OCI-LY7 (cell line): ENCODE results near the gene ZNF503. TPM values are rescaled to one million over a fixed set of nuclear protein-coding genes. Genes with fewer than 3 reads are reported as not detected.

Source experiments
- BruUV-seq: library from RNA; stranded (reverse); fragments of 400-500 nt; replicated peaks from 2 replicates; lab custom pipeline; 2021; lab: Mats Ljungman, UMichigan
- CTCF ChIA-PET: fragments of 300-600 bp; sonication (Branson Sonifier 250); formaldehyde crosslinking; loops from one replicate; lab custom pipeline; 2022; ENCODE audit warnings: antibody characterized with exemption; ENCODE audit not compliant: unreplicated experiment; lab: Charles Lee
- POLR2A ChIA-PET: fragments of 300-600 bp; sonication (Branson Sonifier 250); formaldehyde crosslinking; loops from one replicate; lab custom pipeline; 2022; ENCODE audit warnings: antibody characterized with exemption; lab: Charles Lee
- DNase-seq: peaks from one replicate; pipeline ENCODE4 v3.0.0-alpha.2; 2015; ENCODE audit warnings: low spot score
- H2AFZ ChIP-seq: fragments of 200-600 bp; sonication (generic), shearing (Covaris generic); 2 replicates; pipeline ENCODE4 v1.6.1; 2014; ENCODE audit warnings: mild to moderate bottlenecking, antibody characterized with exemption, low read length, moderate library complexity
- H3K27ac ChIP-seq: fragments of 200-600 bp; sonication (generic); 2 replicates; pipeline ENCODE4 v1.5.1; 2014; ENCODE audit warnings: mixed run types, low read depth, mild to moderate bottlenecking, moderate library complexity, low read length, inconsistent platforms; ENCODE audit not compliant: poor library complexity, severe bottlenecking
- H3K36me3 ChIP-seq: fragments of 200-600 bp; sonication (generic); 2 replicates; pipeline ENCODE4 v1.6.1; 2014; ENCODE audit warnings: mild to moderate bottlenecking, antibody characterized with exemption, low read length, moderate library complexity, mixed read lengths; ENCODE audit not compliant: insufficient read depth
- H3K4me1 ChIP-seq: fragments of 200-600 bp; sonication (generic); 2 replicates; pipeline ENCODE4 v1.5.1; 2014; ENCODE audit warnings: mild to moderate bottlenecking, low read length; ENCODE audit not compliant: insufficient read depth, poor library complexity, severe bottlenecking
- H3K4me2 ChIP-seq: fragments of 200-600 bp; sonication (generic); 2 replicates; pipeline ENCODE4 v1.6.1; 2014; ENCODE audit warnings: mild to moderate bottlenecking, low read length
- H3K4me3 ChIP-seq: fragments of 200-600 bp; sonication (generic); 2 replicates; pipeline ENCODE4 v1.5.1; 2014; ENCODE audit warnings: mild to moderate bottlenecking, low read depth, low read length; ENCODE audit not compliant: poor library complexity, severe bottlenecking
- H3K79me2 ChIP-seq: fragments of 200-600 bp; sonication (generic); 2 replicates; pipeline ENCODE4 v1.6.1; 2016; ENCODE audit warnings: low read depth, mild to moderate bottlenecking, low read length, moderate library complexity, mixed read lengths; ENCODE audit not compliant: insufficient read depth
- H3K9me2 ChIP-seq: fragments of 200-600 bp; sonication (generic); 2 replicates; pipeline ENCODE4 v1.6.1; 2016; ENCODE audit warnings: mild to moderate bottlenecking, low read length, mixed read lengths; ENCODE audit not compliant: insufficient read depth
- H3K9me3 ChIP-seq: fragments of 200-600 bp; sonication (generic); 2 replicates; pipeline ENCODE4 v1.6.1; 2014; ENCODE audit warnings: mild to moderate bottlenecking, mixed run types, low read length, mixed read lengths
- H4K20me1 ChIP-seq: fragments of 200-600 bp; sonication (generic); 2 replicates; pipeline ENCODE4 v1.6.1; 2014; ENCODE audit warnings: mild to moderate bottlenecking, antibody characterized with exemption, low read length, moderate library complexity, mixed read lengths; ENCODE audit not compliant: insufficient read depth
- CTCF ChIP-seq: fragments of 200-600 bp; sonication (generic); conservative IDR thresholded peaks from 2 replicates; pipeline ENCODE4 v1.5.1; 2014; ENCODE audit warnings: mild to moderate bottlenecking, antibody characterized with exemption, low read length, moderate library complexity, mixed read lengths
- EZH2phosphoT487 ChIP-seq: fragments of 200-600 bp; sonication (generic); IDR thresholded peaks from 2 replicates; pipeline ENCODE4 v1.6.1; 2018; ENCODE audit warnings: low read depth, borderline replicate concordance, mild to moderate bottlenecking, mixed run types, antibody characterized with exemption, low read length, moderate library complexity, mixed read lengths
- intact Hi-C: fragments of 100-400 bp; cut with micrococcal nuclease; formaldehyde crosslinking; loops from one replicate; pipeline ENCODE4 v1.10.0; 2022; ENCODE audit not compliant: unreplicated experiment
- total RNA-seq, 2 experiments: library from RNA; depleted of rRNA in 1 of 2; stranded (reverse); fragments of >200 nt in 1 of 2; shearing (Covaris generic) in 1 of 2; gene quantifications; 2 replicates each; pipeline ENCODE4 v1.2.3, GENCODE V29; 2014 to 2022

The ZNF503 gene
- total RNA-seq, 2 experiments from 2014 or later, result not detected

- no peaks in the 10 kb centered on the region for H3K4me1 ChIP-seq
- intact Hi-C loops, result no loop called here
- CTCF ChIA-PET, result no interaction called here
- no peaks in the 10 kb centered on the region for H3K79me2 ChIP-seq
- no peaks in the 10 kb centered on the region for H4K20me1 ChIP-seq
- H2AFZ ChIP-seq, result no peak overlapping the region
- H3K4me3 ChIP-seq, result no peak overlapping the region
- no TSS peak for BruUV-seq
- no peak for DNase-seq
- H3K9me3 ChIP-seq, result no peaks in the 10 kb centered on the region
- POLR2A ChIA-PET, result no interaction called here
- H3K27ac ChIP-seq, result no peak overlapping the region
- no peaks in the 10 kb centered on the region for H3K9me2 ChIP-seq
- TF ChIP-seq CTCF (no peak), EZH2phosphoT487 (no peak)
- H3K4me2 ChIP-seq, result no peak overlapping the region
- no peaks in the 10 kb centered on the region for H3K36me3 ChIP-seq
Observed at GRCh38 chr10:75426880-75427279, 25.3 kb upstream of the ZNF503 start.

GRCh38 chr10:75425291-75426079, 23.9 kb upstream of the ZNF503 start:
- Histone ChIP-seq H3K79me2 (no peaks in the 10 kb centered on the region), H3K9me2 (no peaks in the 10 kb centered on the region), H3K4me2 (no peak overlapping the region), H2AFZ (no peak overlapping the region), H3K9me3 (no peaks in the 10 kb centered on the region), H3K36me3 (no peaks in the 10 kb centered on the region), H3K27ac (no peak overlapping the region), H4K20me1 (no peaks in the 10 kb centered on the region), H3K4me3 (no peak overlapping the region), H3K4me1 (no peaks in the 10 kb centered on the region)
- BruUV-seq, result no TSS peak
- ChIA-PET CTCF (no interaction called here), POLR2A (interaction anchor here (1.1 kb wide), 1 partner anchor 104 kb away, joined by 3 read pairs; no protein-coding TSS in a partner anchor)
- DNase-seq, result no peak
- intact Hi-C loops, result no loop called here
- TF ChIP-seq CTCF (no peak), EZH2phosphoT487 (no peak)

- BruUV-seq, result no TSS peak
- Histone ChIP-seq H3K4me3 (no peak overlapping the region), H4K20me1 (no peaks in the 10 kb centered on the region), H3K4me2 (no peak overlapping the region), H3K27ac (no peak overlapping the region), H3K79me2 (no peaks in the 10 kb centered on the region), H3K9me2 (no peaks in the 10 kb centered on the region), H3K9me3 (no peaks in the 10 kb centered on the region), H3K4me1 (no peaks in the 10 kb centered on the region), H2AFZ (no peak overlapping the region), H3K36me3 (no peaks in the 10 kb centered on the region)
- ChIA-PET CTCF (no interaction called here), POLR2A (interaction anchor here (1.1 kb wide), 1 partner anchor 105 kb away, joined by 3 read pairs; no protein-coding TSS in a partner anchor)
- TF ChIP-seq EZH2phosphoT487, result no peak
- TF ChIP-seq CTCF, result no peak
- no peak for DNase-seq
- intact Hi-C loops, result no loop called here
Observed at GRCh38 chr10:75424571-75424970, 23.0 kb upstream of the ZNF503 start.
